DOHH2 (cell line): ENCODE data around the gene SEPTIN7.

Experiments used
- H3F3A ChIP-seq: fragments of 200-600 bp; sonication (generic), shearing (Covaris generic); 2 replicates; pipeline ENCODE4 v1.6.0; 2016; ENCODE audit warnings: antibody characterized with exemption, mild to moderate bottlenecking; ENCODE audit not compliant: control insufficient read depth, insufficient read depth
- H3K27ac ChIP-seq: fragments of 200-600 bp; sonication (generic); 2 replicates; pipeline ENCODE4 v1.5.1; 2014; ENCODE audit warnings: low read depth, mild to moderate bottlenecking, low read length, moderate library complexity
- H3K27me3 ChIP-seq: fragments of 200-600 bp; sonication (generic); 2 replicates; pipeline ENCODE4 v1.6.1; 2014; ENCODE audit warnings: mild to moderate bottlenecking, low read length, mixed read lengths; ENCODE audit not compliant: control insufficient read depth
- H3K36me3 ChIP-seq: fragments of 200-600 bp; sonication (generic); 2 replicates; pipeline ENCODE4 v1.6.1; 2014; ENCODE audit warnings: mild to moderate bottlenecking, low read length, moderate library complexity, mixed read lengths; ENCODE audit not compliant: control insufficient read depth
- H3K4me1 ChIP-seq: fragments of 200-600 bp; sonication (generic); 2 replicates; pipeline ENCODE4 v1.6.1; 2014; ENCODE audit warnings: mild to moderate bottlenecking, low read length, mixed read lengths; ENCODE audit not compliant: control insufficient read depth
- H3K4me2 ChIP-seq: fragments of 200-600 bp; sonication (generic); 2 replicates; pipeline ENCODE4 v1.6.0; 2014; ENCODE audit warnings: mild to moderate bottlenecking, low read length, moderate library complexity
- H3K4me3 ChIP-seq: fragments of 200-600 bp; sonication (generic); 2 replicates; pipeline ENCODE4 v1.5.1; 2014; ENCODE audit warnings: mild to moderate bottlenecking, low read length, mixed read lengths
- H3K79me2 ChIP-seq: fragments of 200-600 bp; sonication (generic); 2 replicates; pipeline ENCODE4 v1.6.1; 2014; ENCODE audit warnings: mild to moderate bottlenecking, low read length, mixed read lengths; ENCODE audit not compliant: control insufficient read depth
- H3K9me2 ChIP-seq: fragments of 200-600 bp; sonication (generic); replicated peaks from 2 replicates; pipeline ENCODE4 v1.6.1; 2014; ENCODE audit warnings: mild to moderate bottlenecking, low read length, mixed read lengths; ENCODE audit not compliant: control insufficient read depth
- H3K9me3 ChIP-seq: fragments of 200-600 bp; sonication (generic); 2 replicates; pipeline ENCODE4 v1.6.1; 2014; ENCODE audit warnings: antibody characterized with exemption, low read length, mixed read lengths; ENCODE audit not compliant: control insufficient read depth, insufficient read depth
- H4K20me1 ChIP-seq: fragments of 200-600 bp; sonication (generic); 2 replicates; pipeline ENCODE4 v1.6.0; 2014; ENCODE audit warnings: low read depth, mild to moderate bottlenecking, antibody characterized with exemption, low read length, moderate library complexity; ENCODE audit not compliant: control insufficient read depth, insufficient read depth
- CTCF ChIP-seq: fragments of 200-600 bp; sonication (generic); IDR thresholded peaks from one replicate; pipeline ENCODE4 v1.5.1; 2014; ENCODE audit warnings: antibody characterized with exemption, mild to moderate bottlenecking, low read depth, low read length; ENCODE audit not compliant: poor library complexity, severe bottlenecking
- EZH2phosphoT487 ChIP-seq: fragments of 200-600 bp; sonication (generic); IDR thresholded peaks from 2 replicates; pipeline ENCODE4 v1.6.1; 2017; ENCODE audit warnings: borderline replicate concordance, mild to moderate bottlenecking, antibody characterized with exemption, low read length, moderate library complexity, mixed read lengths

The SEPTIN7 gene

GRCh38 chr7:35781200-35781701 is 19.6 kb upstream of the SEPTIN7 start:
- Histone ChIP-seq H3K36me3 (no peaks in the 10 kb centered on the region), H4K20me1 (no peaks in the 10 kb centered on the region), H3K9me3 (no peaks in the 10 kb centered on the region), H3K79me2 (no peaks in the 10 kb centered on the region), H3K4me1 (peaks cover 6% of the 10 kb centered on the region; the same call in 1 of the 2 replicates), H3K4me2 (no peak overlapping the region), H3K9me2 (no peaks in the 10 kb centered on the region), H3K27ac (no peak overlapping the region), H3K27me3 (no peaks in the 10 kb centered on the region), H3K4me3 (no peak overlapping the region), H3F3A (no peaks in the 10 kb centered on the region)
- TF ChIP-seq CTCF = no peak
- TF ChIP-seq EZH2phosphoT487 = no peak

GRCh38 chr7:35781767-35782515 is 18.9 kb upstream of the SEPTIN7 start:
- Histone ChIP-seq H3F3A (no peaks in the 10 kb centered on the region), H3K4me1 (peaks cover 6% of the 10 kb centered on the region; the same call in 1 of the 2 replicates), H3K27me3 (no peaks in the 10 kb centered on the region), H3K36me3 (no peaks in the 10 kb centered on the region), H3K79me2 (no peaks in the 10 kb centered on the region), H3K9me3 (no peaks in the 10 kb centered on the region), H3K4me2 (no peak overlapping the region), H3K4me3 (no peak overlapping the region), H3K9me2 (no peaks in the 10 kb centered on the region), H4K20me1 (no peaks in the 10 kb centered on the region), H3K27ac (no peak overlapping the region)
- no peak for TF ChIP-seq CTCF
- no peak for TF ChIP-seq EZH2phosphoT487

GRCh38 chr7:35784332-35784731 is 16.5 kb upstream of the SEPTIN7 start:
- H3K27me3 ChIP-seq = no peaks in the 10 kb centered on the region
- no peak overlapping the region for H3K4me3 ChIP-seq
- H3K79me2 ChIP-seq = no peaks in the 10 kb centered on the region
- H3K9me3 ChIP-seq = peaks cover 1% of the 10 kb centered on the region; the same call in 1 of the 2 replicates
- H3K27ac ChIP-seq = no peak overlapping the region
- no peaks in the 10 kb centered on the region for H3K4me1 ChIP-seq
- H3K4me2 ChIP-seq = no peak overlapping the region
- no peaks in the 10 kb centered on the region for H3K36me3 ChIP-seq
- no peaks in the 10 kb centered on the region for H4K20me1 ChIP-seq
- TF ChIP-seq EZH2phosphoT487 (no peak), CTCF (no peak)
- no peaks in the 10 kb centered on the region for H3F3A ChIP-seq
- H3K9me2 ChIP-seq = no peaks in the 10 kb centered on the region
